Stimulated activated CD8-positive, alpha-beta memory T cell treated with anti-CD3 and anti-CD28 coated beads, Interleukin-4, amount 100 ng/mL, for 24 hours (primary cell): ENCODE results near the gene CALR3.
"Not testable (repeated sequence)": the region's sequence is repeated elsewhere in the genome, so short reads cannot be mapped to it uniquely, and the experiment has no call there.

Experiments
- DNase-seq: peaks from one replicate; pipeline ENCODE4 v3.0.0-alpha.2; 2020; ENCODE audit warnings: low read depth

CALR3 gene, protein sequence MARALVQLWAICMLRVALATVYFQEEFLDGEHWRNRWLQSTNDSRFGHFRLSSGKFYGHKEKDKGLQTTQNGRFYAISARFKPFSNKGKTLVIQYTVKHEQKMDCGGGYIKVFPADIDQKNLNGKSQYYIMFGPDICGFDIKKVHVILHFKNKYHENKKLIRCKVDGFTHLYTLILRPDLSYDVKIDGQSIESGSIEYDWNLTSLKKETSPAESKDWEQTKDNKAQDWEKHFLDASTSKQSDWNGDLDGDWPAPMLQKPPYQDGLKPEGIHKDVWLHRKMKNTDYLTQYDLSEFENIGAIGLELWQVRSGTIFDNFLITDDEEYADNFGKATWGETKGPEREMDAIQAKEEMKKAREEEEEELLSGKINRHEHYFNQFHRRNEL

DNA sequence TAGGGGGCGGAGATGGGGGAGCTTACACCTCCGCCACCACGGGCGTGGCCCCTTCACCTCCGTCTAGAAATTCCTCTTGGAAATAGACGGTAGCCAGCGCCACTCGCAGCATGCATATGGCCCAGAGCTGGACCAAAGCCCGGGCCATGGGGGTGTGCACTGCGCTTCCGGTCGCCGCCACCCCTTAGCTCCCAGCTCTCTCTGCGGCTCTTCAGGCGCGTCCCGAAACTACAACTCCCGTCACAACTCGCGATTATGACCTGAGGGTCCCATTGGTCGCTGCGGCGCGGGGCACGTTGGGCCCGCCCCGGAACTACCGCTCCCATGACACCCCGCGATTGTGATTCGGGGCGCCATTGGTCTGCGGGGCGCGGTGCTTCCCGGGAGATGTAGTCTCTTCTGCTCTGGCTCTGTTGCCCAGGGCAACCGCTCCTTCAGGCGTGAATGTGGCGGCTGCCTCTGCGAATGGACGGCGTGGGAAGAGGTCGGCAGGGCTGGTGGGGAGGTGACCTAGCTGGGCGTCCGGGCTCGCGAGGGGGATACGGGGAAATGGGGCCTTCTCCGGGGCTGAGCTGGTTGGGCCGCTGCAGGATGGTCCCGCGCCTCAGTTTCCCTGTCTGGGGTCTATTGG is at the start of gene CALR3, which contains the start of gene C19orf44:
Gene CALR3, minus strand, starts transcription at position 186 of the 631 bp plus-strand sequence. Its CDS starts 38 bp downstream, at position 148.
Gene C19orf44, plus strand, starts transcription at position 413 of the 631 bp plus-strand sequence. CDS start 4,399 bp downstream, outside the sequence.
- peak; percentile 96 for DNase-seq

DNA sequence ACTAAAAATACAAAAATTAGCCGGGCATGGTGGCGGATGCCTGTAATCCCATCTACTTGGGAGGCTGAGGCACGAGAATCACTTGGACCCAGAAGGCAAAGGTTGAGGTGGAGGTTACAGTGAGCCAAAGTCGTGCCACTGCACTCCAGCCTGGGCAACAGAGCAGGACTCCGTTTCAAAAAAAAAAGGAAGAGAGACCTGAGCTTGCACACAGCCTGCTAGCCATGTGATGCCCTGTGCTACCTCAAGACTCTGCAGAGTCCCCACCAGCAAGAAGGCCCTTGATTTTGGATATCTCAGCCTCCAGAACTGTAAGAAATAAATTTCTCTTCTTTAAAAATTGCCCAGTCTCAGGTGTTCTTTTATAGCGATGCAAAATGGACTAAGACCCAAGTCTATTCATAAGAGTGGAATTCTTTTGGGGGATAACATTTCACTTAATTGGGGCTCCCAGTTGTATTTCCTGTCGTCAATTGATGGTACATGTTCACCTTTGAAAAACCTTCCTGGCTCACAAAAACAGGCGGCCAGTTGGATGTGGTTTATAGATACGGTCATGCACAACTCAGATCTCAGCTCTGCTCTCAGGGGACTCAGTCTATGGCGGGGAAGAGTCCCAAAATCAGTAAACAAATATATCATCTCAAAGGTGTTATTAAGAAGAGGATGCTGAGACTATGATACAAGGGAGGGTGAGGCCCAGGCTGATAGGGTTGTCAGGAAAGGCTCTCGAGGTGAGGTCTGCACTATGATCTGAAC is 48.7 kb upstream of the CALR3 start:
- no peak for DNase-seq

DNA sequence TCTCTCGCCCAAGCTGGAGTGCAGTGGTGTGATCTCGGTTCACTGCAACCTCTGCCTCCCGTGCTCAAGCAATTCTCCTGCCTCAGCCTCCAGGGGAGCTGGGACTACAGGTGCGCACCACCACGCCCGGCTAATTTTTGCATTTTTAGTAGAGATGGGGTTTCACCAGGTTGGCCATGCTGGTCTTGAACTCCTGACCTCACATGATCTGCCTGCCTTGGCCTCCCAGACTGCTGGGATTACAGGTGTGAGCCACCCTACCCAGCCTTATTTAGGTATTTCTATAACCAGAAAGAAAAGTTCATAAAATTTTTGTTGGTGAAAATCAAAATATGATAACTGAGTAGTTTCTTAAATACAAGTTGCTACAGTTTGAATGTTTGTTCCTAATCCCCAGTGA is 47.8 kb upstream of the CALR3 start:
- not testable (repeated sequence) for DNase-seq

DNA sequence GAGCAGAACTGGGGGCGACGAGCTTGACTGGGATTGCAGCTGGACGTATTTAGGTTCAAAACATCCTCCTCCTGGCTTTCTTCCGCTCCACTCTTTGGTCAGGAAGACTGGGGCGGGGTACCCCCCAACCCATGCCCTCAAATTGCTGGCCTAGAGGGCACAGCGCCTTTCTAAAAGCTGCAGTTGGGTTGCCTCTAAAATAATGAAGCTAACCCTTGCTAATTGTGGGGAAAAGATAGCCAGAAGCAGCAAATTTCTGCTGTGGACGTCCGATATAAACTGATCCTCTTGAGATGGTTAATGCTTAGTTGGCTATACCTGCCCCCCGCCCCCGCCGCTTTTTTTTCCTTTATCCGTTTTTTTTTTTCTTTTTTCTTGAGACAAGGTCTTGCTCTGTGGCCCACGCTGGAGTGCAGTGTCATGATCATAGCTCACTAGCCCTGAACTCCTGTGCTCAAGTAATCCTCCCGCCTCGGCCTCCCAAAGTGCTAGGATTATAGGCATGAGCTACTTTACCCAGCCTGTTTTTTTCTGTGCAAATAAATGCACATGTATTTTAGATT is 47.0 kb upstream of the CALR3 start:
- DNase-seq = no peak

DNA sequence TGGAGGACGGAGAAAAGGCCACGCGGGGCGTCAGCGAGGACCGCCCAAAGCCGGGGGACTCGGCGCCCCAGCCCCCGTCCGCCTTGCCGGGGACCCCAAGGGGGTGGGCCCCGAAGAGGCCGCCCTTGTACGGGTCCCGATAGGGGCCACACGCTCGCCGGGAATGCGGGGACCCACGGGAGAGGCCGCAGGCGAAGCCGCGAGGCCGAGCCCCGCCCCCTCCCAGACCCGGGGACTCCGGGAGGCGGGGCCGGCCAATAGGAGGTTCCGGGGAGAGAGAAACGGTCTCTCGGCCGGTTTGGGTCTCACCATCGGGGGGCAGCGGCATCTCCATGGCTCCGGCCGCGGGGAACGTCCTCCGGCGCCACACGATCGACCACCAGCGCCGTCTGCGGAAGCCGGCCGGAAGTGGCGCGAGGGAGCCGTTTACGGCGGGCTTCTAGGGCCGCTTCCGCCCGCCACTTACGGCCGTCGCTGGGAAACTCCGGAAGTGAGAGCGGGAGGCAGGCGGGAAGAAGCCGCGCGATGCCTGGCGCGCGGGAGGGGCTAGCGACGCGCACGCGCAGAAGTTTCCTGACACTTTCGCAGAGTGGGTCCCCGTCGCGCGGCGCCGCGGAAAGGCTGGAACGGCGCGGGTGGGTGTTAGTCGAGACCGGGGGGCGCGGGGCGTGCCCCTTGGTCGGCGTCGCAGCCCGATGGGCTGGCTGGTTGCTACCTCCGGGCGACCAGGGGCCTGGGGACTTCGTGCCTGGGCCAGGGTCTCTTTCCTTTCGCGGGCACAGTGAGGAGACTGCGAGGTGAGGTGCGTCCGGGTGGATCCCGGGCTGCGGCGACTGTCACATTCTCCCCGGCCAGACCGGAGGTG is 46.3 kb upstream of the CALR3 start, which contains the start of gene CHERP:
Gene CHERP, minus strand, starts transcription at position 393 of the 865 bp plus-strand sequence. Its CDS starts 59 bp downstream, at position 334.
- DNase-seq = peak; percentile 93

DNA sequence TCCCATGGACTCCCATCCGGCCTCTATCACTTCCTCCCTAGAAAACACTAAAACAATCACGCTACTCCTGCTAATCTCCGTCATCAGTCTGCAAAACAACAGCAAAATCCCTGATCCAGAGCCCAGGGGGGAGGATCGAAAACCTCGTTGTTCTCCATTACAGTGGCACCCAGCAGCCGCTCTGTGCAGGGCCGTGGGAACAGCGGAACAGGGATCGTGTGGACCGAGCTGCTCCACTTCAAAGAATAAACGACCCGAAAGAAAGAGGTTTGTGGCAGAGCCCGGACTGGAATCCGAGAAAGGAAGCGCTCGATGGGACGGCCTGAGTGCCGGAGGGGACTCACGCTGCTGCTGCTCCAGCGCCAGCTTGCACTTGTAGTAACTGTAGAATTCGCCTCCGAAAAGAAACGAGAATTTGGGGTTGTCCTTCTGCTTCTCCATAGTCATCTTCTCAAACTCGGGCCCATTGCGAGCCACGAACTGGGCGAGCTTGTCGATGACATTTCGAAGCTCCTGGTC is 45.6 kb upstream of the CALR3 start:
- DNase-seq = no peak

DNA sequence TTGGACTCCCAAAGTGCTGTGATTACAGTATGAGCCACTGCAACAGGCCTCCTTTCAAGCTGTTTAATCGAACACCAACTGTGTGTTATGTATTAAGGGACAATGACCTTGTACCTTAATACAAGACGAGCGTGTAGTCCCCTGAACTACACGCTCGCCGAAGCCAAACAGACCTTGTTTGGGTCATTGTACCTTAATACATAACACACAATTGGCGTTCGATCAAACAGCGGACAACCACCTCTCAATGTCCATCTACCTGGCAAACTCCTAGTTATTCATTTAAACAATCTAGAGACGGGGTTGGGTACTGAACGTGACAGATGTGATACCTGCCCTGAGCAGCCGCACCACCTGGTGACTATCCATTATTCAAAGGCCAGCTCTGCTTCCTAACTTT is 45.0 kb upstream of the CALR3 start:
- no peak for DNase-seq

DNA sequence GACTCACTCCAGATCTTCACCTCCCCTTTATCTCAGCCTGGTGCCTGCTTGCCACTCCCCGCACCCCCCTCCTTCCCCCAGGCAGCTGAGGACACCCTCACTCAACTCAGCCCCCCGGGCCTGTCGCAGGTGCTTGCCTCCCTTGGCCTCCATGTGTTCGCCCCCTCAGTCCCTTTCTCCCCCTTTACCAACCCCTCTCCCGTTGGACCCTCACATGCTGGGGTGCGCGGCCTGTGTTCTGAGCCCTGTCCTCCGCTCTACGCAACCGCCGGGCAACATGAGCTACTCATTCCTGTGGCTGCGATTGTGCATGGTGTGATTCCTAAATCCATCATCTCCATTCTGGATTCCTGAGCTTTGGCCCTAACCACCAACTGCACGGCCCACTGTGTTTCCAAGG is 41.1 kb upstream of the CALR3 start:
- DNase-seq = no peak

DNA sequence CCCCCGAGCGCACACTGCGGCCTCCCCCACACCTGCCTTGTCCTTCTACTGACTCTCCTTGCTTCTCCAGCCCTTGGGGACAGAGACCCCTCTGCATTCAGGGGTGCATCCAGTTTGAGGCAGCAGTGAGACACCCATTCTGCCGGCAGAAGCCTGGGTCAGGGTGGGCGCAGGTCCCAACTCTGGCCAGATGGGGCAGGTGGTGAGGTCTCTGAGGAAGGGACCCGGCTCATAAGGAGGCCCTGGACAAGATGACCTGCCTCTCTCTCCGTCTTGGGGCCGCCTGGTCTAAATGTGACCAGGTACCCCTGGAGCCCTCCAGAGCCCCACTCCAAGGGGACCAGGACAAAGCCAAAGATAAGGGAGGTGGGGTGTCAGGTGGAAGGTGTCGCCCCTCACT is 40.2 kb upstream of the CALR3 start:
- DNase-seq = no peak

DNA sequence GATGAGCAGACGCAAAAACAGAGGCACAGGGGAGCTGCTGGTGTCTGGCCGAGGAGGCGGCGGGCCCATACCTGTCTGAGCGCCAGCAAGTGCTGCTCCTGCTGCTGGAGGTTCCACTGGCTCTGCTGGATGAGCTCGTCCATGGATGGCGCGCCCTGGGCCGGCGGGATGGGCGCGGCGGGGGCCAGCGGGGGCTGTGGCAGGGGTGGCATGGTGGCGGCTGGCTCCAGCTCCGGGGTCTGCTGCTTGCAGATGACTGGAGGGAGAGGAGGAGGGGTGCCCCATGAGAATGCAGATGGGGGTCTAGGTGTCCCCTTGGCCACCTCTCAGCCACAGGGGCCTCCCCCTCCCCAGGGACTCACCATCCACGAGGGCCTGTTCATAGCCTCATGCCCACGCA is 39.4 kb upstream of the CALR3 start:
- DNase-seq = no peak

DNA sequence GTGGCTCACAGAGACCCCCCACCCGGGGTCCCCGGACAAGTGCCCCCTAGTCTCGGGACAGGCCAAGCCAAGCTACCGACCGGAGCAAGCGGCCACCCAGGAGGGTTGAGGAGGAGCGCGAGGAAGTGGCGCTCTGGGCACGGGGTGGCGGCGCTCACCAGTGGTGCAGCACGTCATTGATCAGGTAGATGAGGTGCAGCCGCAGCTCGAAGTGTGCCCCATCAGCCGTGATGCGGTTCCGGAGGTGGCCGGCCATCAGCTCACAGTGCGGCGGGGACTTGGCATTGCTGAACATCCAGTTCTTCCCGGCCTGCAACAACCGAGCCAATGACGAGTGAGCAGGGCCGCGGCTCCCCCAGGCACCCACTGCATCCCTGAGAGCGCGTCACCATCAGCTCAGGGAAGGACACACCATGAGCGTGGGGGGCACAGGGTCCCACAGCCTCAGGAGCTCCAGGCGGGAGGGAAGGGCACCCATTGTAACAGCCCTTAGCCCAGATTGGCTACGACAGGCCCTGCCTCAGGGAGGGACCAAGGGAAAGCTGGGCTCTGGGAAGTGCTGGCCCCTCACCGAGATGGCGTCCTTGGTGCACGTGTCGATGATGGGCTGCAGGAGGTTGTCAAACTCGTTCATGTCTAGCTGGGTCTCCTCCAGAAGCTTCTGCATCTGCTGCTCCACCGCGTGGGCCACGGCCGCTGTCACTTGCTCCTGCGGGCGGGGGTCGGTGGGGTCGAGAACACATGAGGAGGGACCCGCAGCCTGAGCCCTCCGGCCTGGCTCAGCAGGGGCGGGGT is 36.7 kb upstream of the CALR3 start:
- DNase-seq = no peak

DNA sequence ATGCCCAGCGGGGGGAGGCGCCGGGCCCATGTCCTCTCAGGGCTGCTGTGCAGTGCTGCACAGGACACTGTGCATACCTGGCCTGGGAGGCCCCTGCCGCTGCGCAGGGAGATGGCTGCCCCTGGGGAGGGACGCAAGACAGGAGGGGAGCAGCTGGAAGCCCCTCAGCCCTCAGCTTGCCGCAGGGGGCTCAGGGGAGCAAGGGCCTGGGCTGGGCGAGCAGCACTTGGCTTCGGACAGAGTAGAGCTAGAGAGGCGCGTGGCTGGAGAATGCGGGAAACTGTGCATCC is 35.4 kb upstream of the CALR3 start:
- no peak for DNase-seq

DNA sequence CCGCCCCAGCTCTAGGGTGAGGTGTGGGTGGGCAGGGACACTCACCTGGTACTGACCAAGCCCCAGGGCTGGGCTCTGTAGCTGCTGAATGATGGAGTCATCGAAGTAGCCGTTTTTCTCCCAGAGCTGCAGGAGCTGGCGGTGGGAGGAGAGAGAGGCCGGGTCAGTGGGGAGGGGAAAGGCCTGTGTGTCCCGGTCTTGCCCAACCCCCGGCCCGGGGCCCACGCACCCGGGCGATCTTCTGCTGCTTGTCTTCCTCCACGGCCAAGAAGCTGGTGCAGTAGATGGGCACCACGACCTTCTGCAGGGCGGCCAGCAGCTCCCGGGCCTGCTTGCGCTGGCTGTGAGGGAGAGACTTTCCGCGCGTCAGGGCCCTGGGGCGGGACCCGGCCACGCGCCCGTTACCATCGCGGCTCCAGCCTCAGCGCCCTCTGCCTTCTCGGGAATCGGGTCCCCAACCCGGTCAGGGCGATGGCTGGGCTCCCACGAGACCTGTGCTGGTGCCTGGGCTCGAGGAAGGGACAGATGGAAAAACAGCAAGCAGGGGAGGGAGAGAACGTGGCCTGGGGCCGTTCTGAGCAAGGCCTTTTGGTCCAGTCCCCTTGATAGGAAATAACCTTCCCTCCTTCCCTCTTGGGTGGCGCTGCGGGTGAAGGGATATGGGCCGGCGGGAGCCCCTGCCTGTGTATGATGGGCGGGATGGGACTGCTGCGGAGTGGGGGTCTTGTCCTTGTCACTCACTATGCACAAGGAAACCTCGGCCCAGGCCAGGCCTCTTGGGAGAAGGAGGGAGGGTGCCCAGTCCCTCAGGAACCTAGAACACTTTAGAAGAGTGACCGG is 34.8 kb upstream of the CALR3 start:
- no peak for DNase-seq

DNA sequence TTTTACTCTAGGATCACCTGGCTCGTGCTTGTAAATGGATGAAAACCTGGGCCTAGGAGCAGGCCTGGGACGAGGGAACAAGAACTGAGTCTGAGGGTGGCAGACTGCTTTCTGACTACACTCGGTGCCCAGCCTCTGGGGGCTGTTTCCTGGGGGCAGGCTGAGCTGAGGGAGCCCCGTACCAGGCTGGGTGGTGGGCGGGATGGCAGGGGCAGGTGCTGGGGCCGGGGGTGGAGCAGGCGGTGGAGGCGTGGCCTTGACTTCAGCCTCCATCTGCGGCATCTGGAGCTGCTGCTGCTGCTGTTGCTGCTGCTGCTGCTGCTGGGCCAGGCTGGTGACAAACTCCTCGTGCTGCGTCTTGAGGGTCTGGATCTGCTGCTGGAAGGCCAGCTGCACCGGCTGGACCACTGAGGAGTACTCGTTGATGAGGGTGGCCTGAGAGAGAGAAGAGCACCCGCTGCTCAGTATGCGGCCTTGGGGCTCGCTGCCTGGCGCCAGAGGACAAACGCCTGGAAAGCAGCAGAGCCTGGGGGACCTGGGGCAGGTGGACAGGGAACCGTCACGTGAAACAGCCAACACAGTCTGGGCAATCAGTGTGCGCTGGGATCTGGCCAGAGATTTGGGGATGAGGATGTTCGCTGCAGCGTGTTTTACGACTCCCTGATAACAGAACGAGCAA is 33.6 kb upstream of the CALR3 start:
- DNase-seq = no peak

DNA sequence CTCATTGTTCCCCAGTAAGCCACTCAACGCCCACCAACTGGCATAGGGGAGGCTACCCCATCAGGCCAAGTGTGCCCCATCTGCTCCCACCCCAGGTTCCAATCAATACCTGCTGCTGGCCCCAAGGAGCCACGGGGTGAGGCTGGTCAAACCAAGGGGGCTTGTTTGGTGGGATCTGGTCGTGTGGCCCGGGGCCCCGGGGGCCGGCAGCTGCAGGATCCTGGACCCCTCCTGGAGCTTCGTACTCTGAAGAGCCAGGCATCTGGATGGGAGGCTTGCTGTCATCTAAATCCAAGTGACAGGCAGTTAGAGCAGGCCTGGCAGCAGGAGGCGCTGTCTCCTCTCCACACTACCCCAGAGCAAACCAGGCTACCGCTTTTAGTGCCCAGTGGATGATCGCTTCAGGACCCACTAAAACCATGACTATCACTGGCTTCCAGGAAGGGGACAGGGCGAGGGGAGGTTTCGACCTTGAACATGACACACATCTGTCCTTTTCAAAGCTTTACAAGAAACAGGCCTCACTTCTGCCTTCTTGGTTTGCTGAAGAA is 32.1 kb upstream of the CALR3 start:
- peak; percentile 21 for DNase-seq

DNA sequence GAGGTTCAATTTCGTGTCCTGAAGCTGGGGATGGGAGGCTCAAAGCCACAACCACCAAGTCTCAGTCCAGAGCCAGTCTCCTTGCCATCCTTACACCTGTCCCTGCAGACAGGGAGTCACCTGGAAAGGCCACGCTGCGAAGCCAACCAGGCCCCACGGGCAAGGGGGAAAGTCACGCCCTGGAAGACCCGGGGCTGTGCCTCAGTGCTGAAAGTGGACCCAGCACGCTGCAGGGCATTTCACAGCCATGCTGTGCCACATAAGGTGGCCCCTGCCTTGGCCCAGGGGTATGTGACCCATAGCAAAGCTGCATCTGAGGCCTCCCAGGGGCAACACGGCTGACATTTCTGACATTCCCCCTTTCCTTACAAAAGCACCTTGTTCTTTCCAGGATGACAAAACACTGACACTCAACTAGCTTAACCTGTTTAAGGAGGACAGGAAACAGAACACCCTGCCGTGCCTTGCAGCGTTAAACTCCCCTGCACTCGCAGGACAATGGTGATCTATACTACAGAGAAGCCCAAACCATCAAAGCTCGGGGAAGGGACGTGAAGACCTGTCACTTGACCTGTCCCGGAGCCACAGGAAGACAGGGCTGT is 31.5 kb upstream of the CALR3 start:
- no peak for DNase-seq

DNA sequence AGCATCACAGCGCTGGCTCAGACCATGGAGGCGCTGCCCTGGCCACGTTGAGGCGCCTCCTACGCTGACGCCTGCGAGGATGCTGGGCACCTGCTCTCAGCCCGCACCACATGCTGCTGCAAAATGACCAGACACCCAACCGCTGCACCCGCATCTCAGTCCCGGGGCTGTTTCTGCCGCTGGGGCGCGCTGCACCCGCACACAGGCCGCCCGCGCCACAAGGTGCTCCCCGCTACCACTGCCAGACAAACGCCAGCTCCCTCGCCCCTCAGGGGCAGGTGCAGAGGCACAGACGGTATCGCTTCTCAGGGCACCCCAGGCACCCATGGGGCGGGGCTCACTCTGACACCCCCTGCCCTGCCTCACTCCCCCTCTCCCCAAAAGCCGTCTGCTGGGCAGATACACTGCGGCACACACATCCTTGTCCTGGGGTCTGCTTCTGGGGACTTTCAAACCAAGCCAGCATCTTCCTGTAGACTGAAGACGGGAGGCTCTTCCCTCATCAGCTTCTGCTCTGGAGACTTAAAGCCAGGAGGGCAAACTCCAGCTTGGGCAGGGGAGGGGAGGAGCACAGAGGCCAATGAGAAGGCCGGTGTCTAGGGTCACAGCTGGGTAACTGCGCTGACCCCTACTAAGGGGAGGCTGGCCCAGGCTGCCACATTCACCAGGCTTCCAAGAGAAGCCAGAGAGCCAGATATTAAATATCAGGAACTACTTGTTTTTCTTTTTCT is 29.9 kb upstream of the CALR3 start:
- no peak for DNase-seq
